Measurements from ENCODE around the gene PRUNE2. TPM values are rescaled to one million over a fixed set of nuclear protein-coding genes. Genes with fewer than 3 reads are reported as not detected.
A peak's percentile ranks its signal among the peaks of the same experiment; 100 is the strongest.

Gene PRUNE2
- total RNA-seq, 1 donor from 2014 or later = 7.8 TPM

DNA sequence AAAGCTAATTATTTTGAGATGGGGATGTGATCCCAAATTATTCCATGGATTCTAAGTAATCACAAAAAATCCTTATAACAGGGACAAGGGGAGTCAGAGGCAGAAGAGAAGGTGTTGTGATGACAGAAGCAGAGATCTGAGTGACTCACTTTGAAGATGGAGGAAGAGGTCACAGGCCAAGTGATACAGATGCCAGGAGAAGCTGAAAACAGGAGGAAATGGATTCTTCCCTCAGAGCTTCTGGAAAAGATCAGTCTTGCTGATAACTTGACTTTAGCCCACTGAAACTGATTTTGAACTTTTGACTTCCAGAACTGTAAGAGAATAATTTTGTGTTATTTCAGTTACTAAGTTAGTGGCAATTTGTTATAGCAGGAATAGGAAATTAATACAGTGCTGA lies 341.6 kb downstream of the PRUNE2 start:
- H3K9ac ChIP-seq (ENCODE audit: low read depth in 1 of 3, low read length in 3 of 3) = no peak overlapping the region
- H3K27me3 ChIP-seq (ENCODE audit: control insufficient read depth in 3 of 3, insufficient read depth in 3 of 3, low read length in 3 of 3) = no peaks in the 10 kb centered on the region
- H3K36me3 ChIP-seq (ENCODE audit: control insufficient read depth in 3 of 3, insufficient read depth in 3 of 3, low read length in 3 of 3) = no peaks in the 10 kb centered on the region
- no peaks in the 10 kb centered on the region for H3K4me1 ChIP-seq (ENCODE audit: control insufficient read depth in 3 of 3, insufficient read depth in 3 of 3, low read length in 3 of 3)
- H3K27ac ChIP-seq (ENCODE audit: low read depth, low read length) = no peak overlapping the region
- no peaks in the 10 kb centered on the region for H3K9me3 ChIP-seq (ENCODE audit: control insufficient read depth in 3 of 3, low read length in 3 of 3)
- H3K4me3 ChIP-seq (ENCODE audit: low read length in 3 of 3) = no peak overlapping the region

DNA sequence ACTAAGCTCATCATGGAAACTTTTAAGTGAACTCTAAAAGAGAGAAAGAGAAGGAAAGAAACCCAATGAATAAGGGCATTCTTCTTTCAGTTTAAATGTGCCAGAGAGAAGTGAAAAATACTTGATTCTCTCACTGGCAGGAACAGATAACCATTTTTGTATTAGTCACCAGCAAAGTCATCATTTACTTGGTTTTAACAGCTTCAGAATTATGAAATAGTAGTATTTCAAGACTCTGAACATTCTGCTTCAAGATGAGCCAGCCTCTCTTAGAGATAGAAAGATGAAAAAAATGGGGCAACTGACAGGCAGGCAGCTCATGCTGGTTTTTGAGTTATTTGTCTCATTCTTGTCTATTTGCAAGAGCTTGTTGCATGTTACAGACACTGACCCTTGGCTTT lies 343.4 kb downstream of the PRUNE2 start:
- no peak overlapping the region for H3K9ac ChIP-seq (ENCODE audit: low read depth in 1 of 3, low read length in 3 of 3)
- no peaks in the 10 kb centered on the region for H3K9me3 ChIP-seq (ENCODE audit: control insufficient read depth in 3 of 3, low read length in 3 of 3)
- no peak overlapping the region for H3K4me3 ChIP-seq (ENCODE audit: low read length in 3 of 3)
- no peaks in the 10 kb centered on the region for H3K27me3 ChIP-seq (ENCODE audit: control insufficient read depth in 3 of 3, insufficient read depth in 3 of 3, low read length in 3 of 3)
- H3K36me3 ChIP-seq (ENCODE audit: control insufficient read depth in 3 of 3, insufficient read depth in 3 of 3, low read length in 3 of 3) = no peaks in the 10 kb centered on the region
- H3K27ac ChIP-seq (ENCODE audit: low read depth, low read length) = peak overlapping the region; percentile 5
- no peaks in the 10 kb centered on the region for H3K4me1 ChIP-seq (ENCODE audit: control insufficient read depth in 3 of 3, insufficient read depth in 3 of 3, low read length in 3 of 3)

DNA sequence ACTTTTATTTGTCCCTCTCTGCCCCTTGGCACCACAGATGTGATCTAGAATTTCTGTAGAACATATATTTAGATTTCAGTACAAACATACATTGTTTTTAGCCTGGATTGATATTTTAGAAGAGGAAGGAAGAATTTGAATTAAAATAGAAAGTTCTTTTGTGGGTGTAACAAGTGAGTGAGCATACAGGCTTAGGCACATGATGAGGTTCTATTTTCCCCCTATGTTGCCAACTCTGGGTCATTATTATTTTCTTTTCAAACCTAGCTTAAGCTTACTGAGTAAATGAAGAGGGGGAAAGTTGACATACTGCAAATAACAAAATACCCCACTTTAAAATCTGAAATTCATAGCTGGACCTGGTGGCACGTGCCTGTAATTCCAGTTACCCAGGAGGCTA lies 344.0 kb downstream of the PRUNE2 start:
- H3K4me3 ChIP-seq (ENCODE audit: low read length in 3 of 3) = no peak overlapping the region
- no peaks in the 10 kb centered on the region for H3K4me1 ChIP-seq (ENCODE audit: control insufficient read depth in 3 of 3, insufficient read depth in 3 of 3, low read length in 3 of 3)
- no peaks in the 10 kb centered on the region for H3K27me3 ChIP-seq (ENCODE audit: control insufficient read depth in 3 of 3, insufficient read depth in 3 of 3, low read length in 3 of 3)
- no peaks in the 10 kb centered on the region for H3K36me3 ChIP-seq (ENCODE audit: control insufficient read depth in 3 of 3, insufficient read depth in 3 of 3, low read length in 3 of 3)
- no peaks in the 10 kb centered on the region for H3K9me3 ChIP-seq (ENCODE audit: control insufficient read depth in 3 of 3, low read length in 3 of 3)
- H3K27ac ChIP-seq (ENCODE audit: low read depth, low read length) = peak overlapping the region; percentile 40
- H3K9ac ChIP-seq (ENCODE audit: low read depth in 1 of 3, low read length in 3 of 3) = no peak overlapping the region

Small RNAs within 50 kb of the gene (small RNA-seq; reads per million reads assigned to genes)
- gene AL359314.1 = not detected

Other genes with a start within 250 kb of the PRUNE2 start
- gene PCA3, start 141.7 kb downstream of the PRUNE2 start, total RNA-seq = not detected
- not detected for gene FOXB2, start 113.5 kb upstream of the PRUNE2 start, total RNA-seq

Data from skeletal muscle tissue (tissue), 5 donors.